ENCODE results near the gene RAB21.

RAB21 gene

DNA sequence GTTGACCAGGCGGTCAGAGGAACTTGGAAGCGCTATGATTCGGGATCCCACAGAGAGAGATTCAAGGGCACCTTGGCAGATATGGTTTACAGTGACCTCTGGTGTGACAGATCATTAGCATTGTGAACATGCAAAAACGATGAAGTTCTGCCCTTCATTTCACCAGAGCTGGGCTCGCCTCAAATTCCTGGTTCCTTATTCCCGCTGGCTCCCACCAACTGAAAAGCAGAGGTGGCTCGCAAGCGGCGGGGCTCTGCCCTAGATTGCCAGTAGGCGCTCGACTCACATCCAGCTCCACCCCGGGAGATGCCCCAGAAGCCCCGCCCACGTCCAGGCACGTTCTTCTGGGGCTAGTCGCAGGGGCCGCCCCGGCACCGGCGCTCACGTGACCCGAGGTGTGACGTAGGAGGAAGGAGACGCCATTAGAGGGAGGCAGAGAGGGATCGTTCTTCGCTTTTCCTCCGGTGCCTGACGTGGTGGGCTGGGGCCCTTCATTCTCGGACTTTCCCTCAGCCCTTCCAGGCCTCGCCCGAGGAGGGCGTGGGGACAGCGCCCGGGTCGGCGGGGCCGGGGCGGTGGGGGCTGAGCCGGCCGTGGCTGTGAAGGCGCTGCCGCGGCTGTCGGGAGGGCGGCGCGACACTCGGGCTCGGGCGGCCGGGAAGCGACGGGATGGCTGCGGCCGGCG is at the start of gene RAB21:
RAB21 (plus strand) TSS at position 403 of the 685 bp plus-strand sequence; CDS start at position 670, 267 bp downstream.
- peak; percentile 99 for DNase-seq (ENCODE audit: low spot score)

DNA sequence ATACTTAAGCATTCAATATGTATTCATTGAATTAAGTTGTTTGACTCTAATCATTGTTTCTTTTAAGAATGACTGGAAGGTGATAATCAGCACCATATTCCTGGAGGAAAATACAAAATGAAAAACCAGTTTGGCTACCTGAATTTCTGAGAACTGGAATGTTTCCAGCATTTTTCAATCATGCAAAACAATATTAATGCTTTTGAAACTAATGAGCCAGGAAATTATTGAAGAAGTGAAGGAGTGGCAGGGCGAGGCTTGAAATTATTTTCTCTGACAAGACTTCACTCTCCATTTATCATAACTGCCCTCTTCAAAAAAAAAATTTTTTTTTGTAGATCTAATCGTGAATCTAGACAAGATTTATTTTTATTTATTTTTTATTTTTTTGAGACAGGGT is 49.7 kb upstream of the RAB21 start:
- DNase-seq (ENCODE audit: low spot score) = no peak

GRCh38 chr12:71708658-71709057 is 46.0 kb upstream of the RAB21 start:
- no peak for DNase-seq (ENCODE audit: low spot score)

DNA sequence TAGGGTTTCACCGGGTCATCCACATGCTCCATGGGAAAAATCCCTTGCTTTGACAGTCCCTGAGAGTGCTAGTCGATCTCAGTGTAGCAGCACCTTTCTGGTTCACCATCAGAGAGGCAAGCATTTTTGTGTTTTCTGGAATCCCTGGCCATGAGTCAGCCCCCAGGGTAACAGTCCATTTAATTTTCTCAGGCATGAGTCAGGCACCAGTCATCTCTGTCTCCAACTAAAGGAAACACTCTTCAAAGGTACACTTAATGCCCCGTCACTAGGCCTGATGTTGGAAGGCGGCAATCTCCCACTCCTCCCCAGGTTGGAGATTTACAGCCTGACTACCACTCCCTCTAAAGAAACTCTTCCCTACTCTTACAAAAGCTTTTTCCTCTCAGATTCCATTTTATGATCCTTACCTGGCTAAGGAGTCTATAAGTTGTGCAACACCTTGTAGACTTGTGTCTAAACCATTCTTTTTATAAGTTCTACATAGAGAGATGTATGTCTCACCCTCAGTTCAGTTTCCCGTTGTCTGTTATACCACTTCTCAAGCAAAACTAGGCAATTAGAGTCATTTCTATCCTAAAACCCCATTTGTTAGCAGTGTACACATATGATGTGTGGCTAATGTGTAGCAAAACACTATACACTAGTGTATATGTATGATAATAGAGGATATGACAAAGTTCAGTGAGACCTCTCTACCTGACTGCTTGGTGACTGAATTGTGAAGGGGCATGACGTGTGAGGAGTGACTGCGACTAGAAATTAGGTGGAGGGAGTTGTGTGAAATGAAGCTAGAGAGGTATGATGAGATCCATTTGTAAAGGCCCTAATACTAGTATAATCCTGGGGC is 44.2 kb upstream of the RAB21 start:
- no peak for DNase-seq (ENCODE audit: low spot score)

DNA sequence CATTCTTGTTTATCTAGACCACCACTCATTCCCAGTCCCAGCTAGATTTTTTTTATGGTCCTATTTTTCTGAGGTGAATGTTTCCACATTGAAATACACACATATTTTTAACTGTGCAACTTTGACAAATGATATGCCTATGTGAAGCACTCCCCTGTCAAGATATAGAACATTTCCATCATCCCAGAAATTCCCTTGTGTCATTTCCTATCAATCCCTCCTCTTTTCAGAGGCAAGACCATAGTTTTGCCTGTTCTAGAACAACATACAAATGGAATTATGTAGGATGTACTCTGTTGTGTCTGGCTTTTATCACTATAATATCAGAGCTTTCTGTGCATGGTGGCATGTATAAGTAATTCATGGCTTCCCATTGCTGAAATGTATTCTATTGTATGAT is 36.1 kb upstream of the RAB21 start:
- DNase-seq (ENCODE audit: low spot score) = no peak

DNA sequence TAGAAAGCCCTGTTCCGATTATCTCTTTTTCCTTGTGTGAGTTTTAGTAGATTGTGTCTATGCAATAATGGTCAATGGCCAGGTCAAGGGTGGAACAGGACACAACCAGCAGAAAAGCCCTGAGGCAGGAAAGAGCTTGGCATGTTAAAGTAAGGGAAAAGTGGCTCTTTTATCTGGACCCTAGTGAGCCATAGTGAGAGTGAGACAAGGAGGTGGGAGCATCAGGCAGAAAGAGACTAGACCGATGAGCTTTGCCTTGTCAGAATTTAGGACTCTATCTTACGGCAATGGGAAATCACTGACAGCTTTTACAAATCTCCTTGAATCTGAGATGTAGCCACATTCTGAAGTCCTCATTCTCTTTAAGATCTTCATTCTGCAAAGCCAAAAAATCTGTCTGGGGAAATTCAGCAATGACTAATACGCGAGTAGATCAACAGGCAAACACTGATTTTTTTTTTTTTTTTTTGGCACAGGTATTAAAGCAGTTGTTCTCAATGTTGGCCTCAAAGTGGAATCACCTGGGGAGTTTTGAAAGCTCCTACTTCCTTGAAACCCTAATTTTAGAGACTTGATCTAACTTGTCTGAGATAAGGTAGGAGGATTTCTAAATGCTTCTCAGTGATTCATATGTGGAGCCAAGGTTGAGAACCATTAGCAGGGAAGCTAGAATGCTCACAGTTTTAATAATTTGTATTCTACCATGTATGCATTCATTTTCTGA is 34.9 kb upstream of the RAB21 start:
- DNase-seq (ENCODE audit: low spot score) = no peak

GRCh38 chr12:71721783-71722505 is 32.7 kb upstream of the RAB21 start:
- no peak for DNase-seq (ENCODE audit: low spot score)

DNA sequence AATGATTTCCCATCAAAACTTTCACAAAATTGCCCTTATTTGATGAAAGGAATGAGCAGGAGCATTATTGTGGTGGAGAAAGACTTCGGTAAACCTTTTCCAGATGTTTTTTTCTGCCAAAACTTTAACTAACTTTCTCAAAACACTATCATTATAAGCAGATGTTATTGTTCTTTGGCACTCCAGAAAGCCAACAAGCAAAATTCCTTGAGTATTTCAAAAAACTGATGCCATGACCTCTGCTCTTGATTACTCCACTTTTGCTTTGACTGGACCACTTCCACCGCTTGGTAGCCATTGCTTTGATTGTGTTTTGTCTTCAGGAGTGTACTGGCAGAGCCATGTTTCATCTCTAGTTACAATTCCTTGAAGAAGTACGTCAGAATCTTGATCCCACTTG is 29.7 kb upstream of the RAB21 start:
- no peak for DNase-seq (ENCODE audit: low spot score)

DNA sequence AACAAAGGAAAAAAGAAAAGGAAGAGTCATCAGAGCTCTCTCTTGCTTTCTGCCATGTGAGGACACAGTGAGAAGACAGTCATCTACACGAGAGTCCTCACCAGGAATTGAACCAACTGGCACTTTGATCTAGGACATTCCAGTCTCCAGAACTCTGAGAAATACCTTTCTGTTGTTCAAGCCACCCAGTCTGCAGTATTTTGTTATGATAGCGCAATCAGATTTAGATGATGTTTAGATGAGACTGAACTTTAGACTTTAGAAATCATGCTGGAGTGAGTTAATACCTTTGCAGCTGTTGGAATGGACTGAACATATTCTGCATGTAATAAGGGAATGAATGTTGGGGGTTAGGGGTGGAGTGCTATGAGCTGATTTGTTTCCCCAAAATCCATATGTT is 28.1 kb upstream of the RAB21 start:
- no peak for DNase-seq (ENCODE audit: low spot score)

GRCh38 chr12:71727958-71728357 is 26.7 kb upstream of the RAB21 start:
- DNase-seq (ENCODE audit: low spot score) = no peak

- no peak for DNase-seq (ENCODE audit: low spot score)
Measured at GRCh38 chr12:71730936-71731335, 23.7 kb upstream of the RAB21 start.

DNA sequence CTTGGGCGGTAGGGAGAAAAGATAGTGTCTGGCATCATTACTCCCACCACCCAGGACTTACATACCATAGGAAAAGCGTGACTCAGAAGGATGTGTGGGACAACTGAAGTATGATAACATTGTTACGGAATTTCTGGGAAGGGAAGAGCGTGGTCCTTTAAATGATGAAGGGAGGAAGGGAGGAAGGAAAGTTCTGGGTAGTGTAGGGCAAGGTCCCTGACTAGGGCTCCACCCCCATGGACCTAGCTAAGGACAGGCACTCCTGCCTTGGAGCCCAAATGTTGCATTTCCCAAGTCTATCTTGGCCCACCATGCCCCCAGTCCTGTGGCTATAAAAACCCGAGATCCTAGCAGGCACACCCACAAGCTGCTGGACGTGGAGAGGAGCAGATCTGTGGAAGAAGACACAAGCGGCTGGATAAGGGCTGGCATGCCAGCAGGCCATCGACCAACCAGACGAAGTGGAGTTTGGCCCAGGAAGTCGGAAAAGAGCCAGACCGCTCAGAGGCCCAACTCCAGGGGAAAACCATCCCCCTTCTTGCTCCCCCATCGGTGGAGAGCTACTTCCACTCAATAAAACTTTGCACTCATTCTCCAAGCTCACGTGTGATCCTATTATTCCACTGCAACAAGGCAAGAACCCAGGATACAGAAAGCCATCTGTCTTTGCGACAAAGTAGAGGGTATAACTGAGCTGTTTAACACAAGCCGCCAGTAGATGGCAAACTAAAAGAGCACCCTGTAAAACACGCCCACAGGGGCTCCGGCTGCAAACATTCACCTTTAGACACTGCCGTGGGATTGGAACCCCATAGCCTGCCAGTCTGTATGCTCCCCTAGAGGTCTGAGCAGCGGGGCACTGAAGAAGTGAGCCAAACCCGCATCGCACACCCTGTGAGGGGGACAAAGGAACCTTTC is 23.0 kb upstream of the RAB21 start:
- peak; percentile 67 for DNase-seq (ENCODE audit: low spot score)

- DNase-seq (ENCODE audit: low spot score) = no peak
Measured at GRCh38 chr12:71732357-71732712, 22.3 kb upstream of the RAB21 start.

GRCh38 chr12:71737197-71737596 is 17.5 kb upstream of the RAB21 start:
- no peak for DNase-seq (ENCODE audit: low spot score)

DNA sequence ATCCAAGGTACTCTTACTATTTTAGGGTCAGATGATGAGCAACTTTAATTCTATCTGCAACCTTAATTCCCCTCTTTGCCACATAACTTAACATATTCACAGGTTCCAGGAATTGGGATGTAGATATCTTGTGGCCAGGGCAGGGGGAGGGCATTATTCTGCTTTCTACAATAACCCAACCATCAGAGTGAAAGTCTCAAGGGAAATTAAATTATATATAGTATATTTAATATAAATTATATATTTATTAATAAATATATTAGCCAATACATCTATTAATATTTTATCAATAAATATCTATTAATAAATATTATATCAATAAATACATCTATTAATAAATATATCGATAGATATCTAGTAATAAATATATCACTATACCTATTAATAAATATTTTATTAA is 11.7 kb upstream of the RAB21 start:
- no peak for DNase-seq (ENCODE audit: low spot score)

GRCh38 chr12:71744522-71745300 is 10.0 kb upstream of the RAB21 start:
- DNase-seq (ENCODE audit: low spot score) = no peak

DNA sequence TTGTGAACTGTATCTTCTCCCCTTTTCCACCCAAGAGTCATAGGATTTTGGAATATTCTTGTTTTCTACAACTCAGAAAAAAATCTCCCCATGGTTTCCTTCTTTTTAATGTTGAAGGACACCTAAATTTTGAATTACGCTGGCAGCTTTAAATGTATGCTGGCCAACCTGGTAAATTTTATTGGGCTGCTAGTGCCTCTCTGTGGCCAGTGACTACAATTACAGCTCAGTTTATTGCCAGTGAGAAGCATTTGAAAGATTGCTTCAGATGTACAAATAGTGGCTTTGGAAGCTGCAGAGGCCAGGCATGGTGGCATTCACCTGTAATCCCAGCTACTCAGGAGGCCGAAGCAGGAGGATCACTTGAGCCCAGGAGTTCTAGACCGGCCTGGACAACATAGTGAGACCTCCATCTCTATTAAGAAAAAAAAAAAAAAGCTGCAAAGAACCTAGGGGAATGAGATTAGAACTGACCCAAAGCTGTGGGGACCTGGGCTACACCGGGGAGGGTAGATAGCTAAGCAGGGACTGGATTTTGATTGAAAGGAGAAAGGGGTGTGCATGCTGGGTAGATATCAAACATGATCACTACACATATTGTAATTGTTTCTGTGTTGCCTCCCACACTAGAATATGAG is 7.6 kb upstream of the RAB21 start:
- DNase-seq (ENCODE audit: low spot score) = peak; percentile 86

DNA sequence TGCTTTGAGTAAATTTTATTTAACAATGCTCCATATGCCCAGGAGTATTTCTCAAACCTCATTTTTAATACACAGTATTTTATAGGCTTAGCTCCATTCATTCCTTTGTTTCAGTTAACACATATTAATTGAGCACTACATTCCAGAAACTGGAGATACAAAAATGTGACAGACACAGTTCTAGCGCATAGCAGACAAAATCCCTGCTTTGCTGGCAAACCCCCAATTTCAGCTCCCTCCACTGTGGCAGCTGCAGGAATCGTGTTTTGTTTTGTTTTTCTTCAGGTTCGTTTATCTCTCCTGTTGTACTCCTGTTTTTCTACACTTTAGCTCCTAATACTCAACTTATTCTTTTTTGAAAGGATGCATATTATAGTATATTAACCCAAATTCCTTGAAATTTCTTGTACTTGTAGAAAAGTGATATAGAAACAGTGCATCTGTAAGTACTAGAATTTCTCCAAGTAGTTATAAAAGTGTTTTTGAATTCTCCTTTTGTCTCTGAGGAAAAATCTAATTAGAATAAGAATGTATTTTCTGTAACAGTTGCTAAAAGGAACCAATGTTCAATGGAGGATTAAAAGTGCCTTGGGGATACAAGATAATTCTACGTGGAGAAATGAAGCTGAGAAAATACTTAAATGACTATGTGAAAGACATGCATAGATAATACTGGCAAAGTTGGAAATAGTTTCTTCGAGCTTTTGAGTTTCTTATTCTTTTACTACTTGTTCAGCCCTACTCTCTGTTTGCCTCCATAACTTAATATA is 6.4 kb upstream of the RAB21 start:
- no peak for DNase-seq (ENCODE audit: low spot score)

DNA sequence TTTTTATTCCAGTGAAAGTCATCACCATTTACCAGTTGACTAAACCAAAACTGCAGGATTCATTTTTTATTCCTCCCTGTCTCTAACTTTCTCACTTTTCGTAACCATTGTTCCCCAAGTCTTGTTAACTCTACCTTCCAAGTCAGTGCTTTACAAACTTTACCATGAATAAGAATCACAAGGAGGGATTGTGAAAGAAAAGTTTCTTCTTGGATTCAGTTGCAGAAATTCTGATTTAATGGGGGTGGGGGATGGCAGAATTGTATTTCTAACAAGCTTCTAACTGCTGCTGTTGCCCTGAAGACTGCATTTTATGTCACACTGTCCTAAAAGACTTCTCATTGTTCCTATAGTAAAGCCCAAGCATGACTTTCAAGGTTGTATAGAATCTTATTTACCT is 5.0 kb upstream of the RAB21 start:
- DNase-seq (ENCODE audit: low spot score) = no peak

All from NAMALWA (cell line).